ENCODE data around the gene TRMT61B. TPM values are rescaled to one million over a fixed set of nuclear protein-coding genes. Genes with fewer than 3 reads are reported as not detected.

The TRMT61B gene
- total and polyA plus RNA-seq, 2 of the 13 experiments (the other 11 are each of a cell fraction or from before 2014, with no cell fraction given): 19.7 to 23.5 TPM

GRCh38 chr2:28824870-28825269 lies 45.2 kb downstream of the TRMT61B start:
- DNase-seq (ENCODE audit: low spot score) (no peak), ATAC-seq (no peak), FAIRE-seq (no peak)
- no peak overlapping the region for H2AFZ ChIP-seq (ENCODE audit: low read length)
- POLR2A ChIA-PET: no interaction called here
- H3K4me1 ChIP-seq (ENCODE audit: insufficient read depth, low read length): no peaks in the 10 kb centered on the region
- no peak overlapping the region for H3K4me2 ChIP-seq (ENCODE audit: low read depth, low read length)
- H3K27me3 ChIP-seq (ENCODE audit: control insufficient read depth in 1 of 2, insufficient read depth in 2 of 2, low read length in 2 of 2): no peaks in the 10 kb centered on the region
- TF ChIP-seq, protein P1, sequence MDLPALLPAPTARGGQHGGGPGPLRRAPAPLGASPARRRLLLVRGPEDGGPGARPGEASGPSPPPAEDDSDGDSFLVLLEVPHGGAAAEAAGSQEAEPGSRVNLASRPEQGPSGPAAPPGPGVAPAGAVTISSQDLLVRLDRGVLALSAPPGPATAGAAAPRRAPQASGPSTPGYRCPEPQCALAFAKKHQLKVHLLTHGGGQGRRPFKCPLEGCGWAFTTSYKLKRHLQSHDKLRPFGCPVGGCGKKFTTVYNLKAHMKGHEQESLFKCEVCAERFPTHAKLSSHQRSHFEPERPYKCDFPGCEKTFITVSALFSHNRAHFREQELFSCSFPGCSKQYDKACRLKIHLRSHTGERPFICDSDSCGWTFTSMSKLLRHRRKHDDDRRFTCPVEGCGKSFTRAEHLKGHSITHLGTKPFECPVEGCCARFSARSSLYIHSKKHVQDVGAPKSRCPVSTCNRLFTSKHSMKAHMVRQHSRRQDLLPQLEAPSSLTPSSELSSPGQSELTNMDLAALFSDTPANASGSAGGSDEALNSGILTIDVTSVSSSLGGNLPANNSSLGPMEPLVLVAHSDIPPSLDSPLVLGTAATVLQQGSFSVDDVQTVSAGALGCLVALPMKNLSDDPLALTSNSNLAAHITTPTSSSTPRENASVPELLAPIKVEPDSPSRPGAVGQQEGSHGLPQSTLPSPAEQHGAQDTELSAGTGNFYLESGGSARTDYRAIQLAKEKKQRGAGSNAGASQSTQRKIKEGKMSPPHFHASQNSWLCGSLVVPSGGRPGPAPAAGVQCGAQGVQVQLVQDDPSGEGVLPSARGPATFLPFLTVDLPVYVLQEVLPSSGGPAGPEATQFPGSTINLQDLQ (CRISPR knock-in tag; IDR thresholded peaks at IDR 0.05): no peak
- TF ChIP-seq MIER3 (CRISPR knock-in tag; IDR thresholded peaks at IDR 0.05; ENCODE audit: borderline replicate concordance): no peak
- no peak for TF ChIP-seq TIGD3 (CRISPR knock-in tag; IDR thresholded peaks at IDR 0.05; ENCODE audit: borderline replicate concordance)
- peak; percentile 51 for TF ChIP-seq ZNF629 (CRISPR knock-in tag; conservative IDR thresholded peaks at IDR 0.05)
- TF ChIP-seq ZNF552 (CRISPR knock-in tag; IDR thresholded peaks at IDR 0.05; ENCODE audit: borderline replicate concordance): no peak
- TF ChIP-seq, protein P2, sequence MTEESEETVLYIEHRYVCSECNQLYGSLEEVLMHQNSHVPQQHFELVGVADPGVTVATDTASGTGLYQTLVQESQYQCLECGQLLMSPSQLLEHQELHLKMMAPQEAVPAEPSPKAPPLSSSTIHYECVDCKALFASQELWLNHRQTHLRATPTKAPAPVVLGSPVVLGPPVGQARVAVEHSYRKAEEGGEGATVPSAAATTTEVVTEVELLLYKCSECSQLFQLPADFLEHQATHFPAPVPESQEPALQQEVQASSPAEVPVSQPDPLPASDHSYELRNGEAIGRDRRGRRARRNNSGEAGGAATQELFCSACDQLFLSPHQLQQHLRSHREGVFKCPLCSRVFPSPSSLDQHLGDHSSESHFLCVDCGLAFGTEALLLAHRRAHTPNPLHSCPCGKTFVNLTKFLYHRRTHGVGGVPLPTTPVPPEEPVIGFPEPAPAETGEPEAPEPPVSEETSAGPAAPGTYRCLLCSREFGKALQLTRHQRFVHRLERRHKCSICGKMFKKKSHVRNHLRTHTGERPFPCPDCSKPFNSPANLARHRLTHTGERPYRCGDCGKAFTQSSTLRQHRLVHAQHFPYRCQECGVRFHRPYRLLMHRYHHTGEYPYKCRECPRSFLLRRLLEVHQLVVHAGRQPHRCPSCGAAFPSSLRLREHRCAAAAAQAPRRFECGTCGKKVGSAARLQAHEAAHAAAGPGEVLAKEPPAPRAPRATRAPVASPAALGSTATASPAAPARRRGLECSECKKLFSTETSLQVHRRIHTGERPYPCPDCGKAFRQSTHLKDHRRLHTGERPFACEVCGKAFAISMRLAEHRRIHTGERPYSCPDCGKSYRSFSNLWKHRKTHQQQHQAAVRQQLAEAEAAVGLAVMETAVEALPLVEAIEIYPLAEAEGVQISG (CRISPR knock-in tag; IDR thresholded peaks at IDR 0.05): no peak
- TF ChIP-seq THAP8 (CRISPR knock-in tag; IDR thresholded peaks at IDR 0.05; ENCODE audit: borderline replicate concordance): no peak
- TF ChIP-seq MIER2 (CRISPR knock-in tag; IDR thresholded peaks at IDR 0.05): no peak
- H3K4me3 ChIP-seq (replicated peaks in 1 of 3; ENCODE audit: insufficient read depth in 1 of 3, low read depth in 2 of 3, low read length in 3 of 3): no peak overlapping the region
- no TSS peak for BruUV-seq (replicated peaks)
- no peak overlapping the region for H3K9ac ChIP-seq (ENCODE audit: insufficient read depth, low read depth, low read length)
- CTCF ChIA-PET (ENCODE audit: low intra/inter-chr PET ratio, low total read pairs): no interaction called here
- intact Hi-C loops (cut with micrococcal nuclease; ENCODE audit: unreplicated experiment) (loop anchor here (10.0 kb wide), 1 partner anchor 100 kb away; no protein-coding TSS in a partner anchor), in situ Hi-C loops (cut with HindIII; ENCODE audit: extremely low pct_ligation_motif_present, low pct_unique_long_range_greater_than_20kb) (loop anchor here (10.0 kb wide), 2 partner anchors 120 to 380 kb away; no protein-coding TSS in a partner anchor)
- H4K20me1 ChIP-seq (ENCODE audit: insufficient read depth, low read length): no peaks in the 10 kb centered on the region
- no peaks in the 10 kb centered on the region for H3K9me3 ChIP-seq (ENCODE audit: low read length)
- no peaks in the 10 kb centered on the region for H3K79me2 ChIP-seq (ENCODE audit: insufficient read depth, low read length)
- no peak overlapping the region for H3K27ac ChIP-seq (ENCODE audit: extremely low read length, insufficient read depth, low read length)
- no peaks in the 10 kb centered on the region for H3K36me3 ChIP-seq (replicated peaks in 1 of 2; ENCODE audit: control insufficient read depth in 1 of 2, insufficient read depth in 2 of 2, low read length in 2 of 2)
